BE2C (cell line): ENCODE data around the gene EMID1.
"Not testable (repeated sequence)": the region's sequence is repeated elsewhere in the genome, so short reads cannot be mapped to it uniquely, and the experiment has no call there.

ENCODE experiments used
- DNase-seq: peaks from one replicate; pipeline ENCODE4 v3.0.0-alpha.2; 2020
- H3K27me3 ChIP-seq: fragments of 250-450 bp; sonication (Bioruptor Pico); 2 replicates; pipeline ENCODE4 v1.5.1; 2020; ENCODE audit warnings: mild to moderate bottlenecking
- H3K36me3 ChIP-seq: fragments of 250-450 bp; sonication (Bioruptor Pico); 2 replicates; pipeline ENCODE4 v1.5.1; 2020; ENCODE audit warnings: mild to moderate bottlenecking
- H3K4me1 ChIP-seq: fragments of 250-450 bp; sonication (Bioruptor Pico); 2 replicates; pipeline ENCODE4 v1.5.1; 2020
- H3K4me3 ChIP-seq: 2 replicates; pipeline ENCODE4 v1.5.1; 2011; ENCODE audit warnings: low read depth, low read length
- H3K9me3 ChIP-seq: fragments of 250-450 bp; sonication (Bioruptor Pico); 2 replicates; pipeline ENCODE4 v1.5.1; 2020
- TF ChIP-seq, protein P1 (sequence below): IDR thresholded peaks from 2 replicates; pipeline ENCODE4 v1.5.1; 2012; ENCODE audit warnings: mild to moderate bottlenecking, low read depth, low read length

The EMID1 gene

DNA sequence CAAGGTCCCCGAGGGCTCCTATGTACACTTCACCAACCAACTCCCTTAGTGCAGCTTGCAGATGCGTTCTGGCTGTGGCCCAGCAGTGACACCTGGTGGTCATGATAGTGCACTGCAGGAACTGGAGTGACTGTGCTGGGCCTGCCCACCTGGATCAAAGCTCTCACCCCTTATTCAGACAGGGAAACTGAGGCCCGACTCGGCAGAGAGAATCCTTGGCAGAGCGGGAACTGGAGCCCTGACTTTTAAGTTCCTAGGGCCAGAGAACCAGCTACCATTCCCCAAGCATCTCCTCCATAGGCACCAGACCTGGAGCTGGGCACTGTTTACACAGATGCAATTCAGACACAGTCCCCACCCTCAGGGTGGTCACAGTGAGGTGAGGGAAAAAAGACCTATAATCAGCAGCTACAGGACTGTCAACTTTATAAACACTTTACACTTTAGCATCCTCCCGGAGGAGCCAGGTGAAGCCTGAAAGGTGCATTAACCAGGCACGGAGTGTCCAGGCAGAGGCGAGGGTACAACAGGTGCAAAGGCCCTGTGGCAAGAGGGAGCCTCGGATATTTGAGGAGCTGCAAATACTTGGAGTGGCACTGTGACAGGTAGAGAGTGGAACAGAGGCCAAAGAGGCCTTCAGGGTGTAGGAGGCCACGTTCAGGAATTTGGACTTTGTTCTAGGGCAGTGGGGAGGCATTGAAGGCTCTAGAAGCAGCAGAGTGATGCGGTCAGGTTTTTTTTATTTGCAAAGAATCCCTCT, 40.1 kb downstream of the EMID1 start:
- DNase-seq, result peak; percentile 72
- TF ChIP-seq, protein P1, sequence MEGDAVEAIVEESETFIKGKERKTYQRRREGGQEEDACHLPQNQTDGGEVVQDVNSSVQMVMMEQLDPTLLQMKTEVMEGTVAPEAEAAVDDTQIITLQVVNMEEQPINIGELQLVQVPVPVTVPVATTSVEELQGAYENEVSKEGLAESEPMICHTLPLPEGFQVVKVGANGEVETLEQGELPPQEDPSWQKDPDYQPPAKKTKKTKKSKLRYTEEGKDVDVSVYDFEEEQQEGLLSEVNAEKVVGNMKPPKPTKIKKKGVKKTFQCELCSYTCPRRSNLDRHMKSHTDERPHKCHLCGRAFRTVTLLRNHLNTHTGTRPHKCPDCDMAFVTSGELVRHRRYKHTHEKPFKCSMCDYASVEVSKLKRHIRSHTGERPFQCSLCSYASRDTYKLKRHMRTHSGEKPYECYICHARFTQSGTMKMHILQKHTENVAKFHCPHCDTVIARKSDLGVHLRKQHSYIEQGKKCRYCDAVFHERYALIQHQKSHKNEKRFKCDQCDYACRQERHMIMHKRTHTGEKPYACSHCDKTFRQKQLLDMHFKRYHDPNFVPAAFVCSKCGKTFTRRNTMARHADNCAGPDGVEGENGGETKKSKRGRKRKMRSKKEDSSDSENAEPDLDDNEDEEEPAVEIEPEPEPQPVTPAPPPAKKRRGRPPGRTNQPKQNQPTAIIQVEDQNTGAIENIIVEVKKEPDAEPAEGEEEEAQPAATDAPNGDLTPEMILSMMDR, result peak; percentile 99
- H3K36me3 ChIP-seq, result no peaks in the 10 kb centered on the region
- H3K27me3 ChIP-seq, result no peaks in the 10 kb centered on the region
- H3K4me3 ChIP-seq, result no peak overlapping the region
- no peaks in the 10 kb centered on the region for H3K4me1 ChIP-seq
- no peaks in the 10 kb centered on the region for H3K9me3 ChIP-seq

DNA sequence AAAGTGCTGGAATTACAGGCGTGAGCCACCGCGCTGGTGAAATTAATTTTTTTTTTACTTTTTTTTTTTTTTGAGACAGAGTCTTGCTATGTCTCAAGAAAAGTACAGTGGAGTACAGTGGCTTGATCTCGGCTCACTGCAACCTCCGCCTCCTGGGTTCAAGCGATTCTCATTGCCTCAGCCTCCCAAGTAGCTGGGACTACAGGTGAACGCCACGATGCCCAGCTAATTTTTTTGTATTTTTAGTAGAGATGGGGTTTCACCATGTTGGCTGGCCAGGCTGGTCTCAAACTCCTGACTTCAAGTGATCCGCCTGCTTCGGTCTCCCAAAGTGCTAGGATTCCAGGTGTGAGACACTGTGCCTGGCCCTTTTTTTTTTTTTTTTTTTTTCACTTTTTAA, 42.2 kb downstream of the EMID1 start:
- not testable (repeated sequence) for H3K4me1 ChIP-seq, H3K36me3 ChIP-seq

DNA sequence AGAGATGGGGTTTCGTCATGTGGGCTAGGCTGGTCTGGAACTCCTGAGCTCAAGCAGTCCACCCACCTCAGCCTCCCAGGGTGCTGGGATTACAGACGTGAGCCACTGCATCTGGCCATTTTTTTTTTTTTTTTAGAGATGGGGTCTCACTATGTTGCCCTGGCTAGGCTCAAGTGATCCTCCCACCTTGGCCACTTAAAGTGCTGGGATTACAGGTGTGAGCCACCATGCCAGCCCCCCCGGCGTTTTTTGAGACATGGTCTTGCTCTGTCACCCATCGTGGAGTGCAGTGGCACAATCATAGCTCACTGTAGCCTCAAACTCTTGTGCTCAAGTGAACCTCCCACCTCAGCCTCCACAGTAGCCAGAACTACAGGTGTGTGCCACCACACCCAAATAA, 45.6 kb downstream of the EMID1 start:
- Histone ChIP-seq H3K27me3 (no peaks in the 10 kb centered on the region), H3K36me3 (no peaks in the 10 kb centered on the region), H3K4me1 (no peaks in the 10 kb centered on the region), H3K4me3 (no peak overlapping the region), H3K9me3 (no peaks in the 10 kb centered on the region)
- DNase-seq, result no peak
- TF ChIP-seq, protein P1, result no peak

More for the DNA sequence above, 42.2 kb downstream of the EMID1 start:
- H3K27me3 ChIP-seq, DNase-seq, H3K9me3 ChIP-seq, H3K4me3 ChIP-seq: not testable (repeated sequence)

DNA sequence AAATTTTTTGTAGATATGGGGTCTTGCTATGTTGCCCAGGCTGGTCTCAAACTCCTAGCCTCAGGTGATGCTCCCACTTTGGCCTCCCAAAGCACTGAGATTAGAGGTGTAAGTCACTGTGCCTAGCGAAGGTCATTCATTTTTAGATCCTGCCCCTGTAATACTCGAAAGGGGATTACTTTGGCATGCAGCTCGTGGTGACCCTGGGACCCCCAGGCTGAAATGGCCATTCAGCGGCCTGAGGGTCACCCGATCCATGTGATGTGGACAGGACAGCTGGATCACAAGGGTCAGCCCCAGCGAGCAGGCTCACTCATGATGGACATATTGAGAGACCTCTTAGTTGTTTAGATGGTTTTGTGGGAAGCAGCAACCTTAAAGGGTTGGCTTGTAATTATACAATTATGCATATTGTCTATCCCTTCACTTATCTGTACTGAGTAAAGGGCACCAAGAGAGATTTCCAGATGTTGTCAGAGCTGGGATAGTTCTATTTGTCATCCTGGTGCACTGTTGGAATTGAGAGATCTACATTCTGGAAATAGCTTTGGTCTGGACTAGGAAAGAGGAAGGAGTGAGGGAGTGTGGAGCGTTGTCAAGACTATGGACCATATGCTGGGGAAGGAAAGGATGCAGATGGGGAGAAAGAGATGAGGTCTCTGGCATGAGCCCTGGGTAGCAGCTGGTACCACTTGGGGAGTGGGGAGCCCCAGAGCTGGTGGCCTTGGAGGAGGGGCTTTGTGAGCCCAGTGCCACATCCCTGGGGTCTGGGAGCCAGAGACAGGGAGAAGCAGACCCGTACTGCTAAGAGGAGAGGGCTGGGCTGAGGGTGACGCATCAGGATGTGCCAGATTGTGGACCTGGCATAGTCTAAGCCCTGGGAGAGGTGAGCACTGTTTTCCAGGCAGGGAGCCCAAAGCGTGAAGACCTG, 46.5 kb downstream of the EMID1 start:
- H3K36me3 ChIP-seq, result no peaks in the 10 kb centered on the region

DNA sequence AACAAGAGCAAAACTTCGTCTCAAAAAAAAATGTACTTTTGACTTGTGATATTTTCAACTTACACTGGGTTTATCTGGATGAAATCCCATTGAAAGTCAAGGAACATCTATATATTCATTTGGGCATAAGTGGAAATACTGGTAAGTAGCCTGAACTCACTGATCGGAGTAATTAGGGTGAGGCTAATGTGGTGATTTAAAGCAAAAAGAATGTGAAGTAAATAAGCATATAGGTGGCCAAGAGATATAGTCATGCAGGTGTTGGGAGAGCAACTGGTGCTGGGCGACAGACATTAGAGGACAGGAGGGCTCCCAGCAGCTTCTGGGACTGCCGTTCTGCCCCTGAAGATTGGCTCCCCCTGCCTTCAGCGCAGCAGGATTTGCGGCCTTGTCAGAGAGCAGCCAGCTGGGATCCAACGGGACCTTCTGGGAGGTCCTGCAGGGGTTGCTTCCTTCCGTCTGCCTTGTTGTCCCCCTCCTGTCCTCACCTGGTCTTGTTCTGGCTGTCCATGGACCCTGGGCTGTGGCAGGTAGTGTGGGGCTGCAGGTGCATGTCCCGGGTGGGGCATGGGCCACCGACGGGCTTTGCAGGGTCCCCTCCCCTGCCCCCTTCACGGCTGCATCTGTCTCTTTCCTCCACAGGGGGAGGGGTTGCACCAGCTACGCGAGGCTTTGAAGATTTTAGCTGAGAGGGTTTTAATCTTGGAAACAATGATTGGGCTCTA, 48.0 kb downstream of the EMID1 start:
- no peaks in the 10 kb centered on the region for H3K9me3 ChIP-seq
- DNase-seq, result no peak
- H3K4me1 ChIP-seq, result no peaks in the 10 kb centered on the region
- H3K27me3 ChIP-seq, result no peaks in the 10 kb centered on the region
- TF ChIP-seq, protein P1, result no peak
- no peak overlapping the region for H3K4me3 ChIP-seq
- no peaks in the 10 kb centered on the region for H3K36me3 ChIP-seq

More for the DNA sequence above, 46.5 kb downstream of the EMID1 start:
- TF ChIP-seq, protein P1, result no peak
- H3K9me3 ChIP-seq, result no peaks in the 10 kb centered on the region
- no peak overlapping the region for H3K4me3 ChIP-seq
- DNase-seq, result no peak
- H3K4me1 ChIP-seq, result no peaks in the 10 kb centered on the region
- H3K27me3 ChIP-seq, result no peaks in the 10 kb centered on the region

DNA sequence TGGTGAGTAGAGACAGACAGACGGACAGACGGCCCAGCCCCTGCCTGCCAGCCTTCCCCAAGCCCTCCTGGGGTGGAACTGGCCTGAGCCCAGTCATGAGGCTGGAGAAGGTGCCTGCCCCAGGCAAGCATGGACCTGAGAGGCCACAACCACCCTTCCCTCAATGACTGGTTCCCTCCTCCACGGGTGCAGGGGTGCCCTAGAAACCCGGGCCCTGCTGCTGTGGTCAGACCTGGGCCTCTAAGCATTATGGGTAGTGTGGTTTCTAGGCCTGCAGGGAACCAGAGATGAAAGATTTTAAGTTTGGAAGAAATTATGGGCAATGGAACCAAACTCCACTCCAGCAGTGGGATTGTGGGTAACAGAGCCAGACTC, 48.6 kb downstream of the EMID1 start:
- no peak for DNase-seq
- Histone ChIP-seq H3K36me3 (no peaks in the 10 kb centered on the region), H3K4me3 (no peak overlapping the region), H3K9me3 (no peaks in the 10 kb centered on the region), H3K4me1 (no peaks in the 10 kb centered on the region), H3K27me3 (no peaks in the 10 kb centered on the region)
- TF ChIP-seq, protein P1, result no peak
